Fibroblast of the aortic adventitia (primary cell): ENCODE data around the gene INMT. TPM values are rescaled to one million over a fixed set of nuclear protein-coding genes. Genes with fewer than 3 reads are reported as not detected.

Experiments used
- DNase-seq: peaks from one replicate; pipeline ENCODE4 v3.0.0-alpha.2; 2010; ENCODE audit warnings: low read depth
- H3K4me3 ChIP-seq: 2 replicates; pipeline ENCODE4 v1.5.1; 2011; ENCODE audit warnings: low read depth, mild to moderate bottlenecking, control low read depth, low read length, moderate library complexity
- total RNA-seq: library from RNA; depleted of rRNA; stranded (reverse); fragments of >200 nt; gene quantifications from 2 replicates; pipeline ENCODE4 v1.2.3, GENCODE V29; 2012; ENCODE audit warnings: low replicate concordance
- TF ChIP-seq, protein P1 (sequence below): IDR thresholded peaks from 2 replicates; pipeline ENCODE4 v1.5.1; 2011; ENCODE audit warnings: mild to moderate bottlenecking, low read length, control low read depth, inconsistent platforms; ENCODE audit not compliant: insufficient read depth

Gene INMT
- total RNA-seq, 1 donor, result 2.5 TPM

DNA sequence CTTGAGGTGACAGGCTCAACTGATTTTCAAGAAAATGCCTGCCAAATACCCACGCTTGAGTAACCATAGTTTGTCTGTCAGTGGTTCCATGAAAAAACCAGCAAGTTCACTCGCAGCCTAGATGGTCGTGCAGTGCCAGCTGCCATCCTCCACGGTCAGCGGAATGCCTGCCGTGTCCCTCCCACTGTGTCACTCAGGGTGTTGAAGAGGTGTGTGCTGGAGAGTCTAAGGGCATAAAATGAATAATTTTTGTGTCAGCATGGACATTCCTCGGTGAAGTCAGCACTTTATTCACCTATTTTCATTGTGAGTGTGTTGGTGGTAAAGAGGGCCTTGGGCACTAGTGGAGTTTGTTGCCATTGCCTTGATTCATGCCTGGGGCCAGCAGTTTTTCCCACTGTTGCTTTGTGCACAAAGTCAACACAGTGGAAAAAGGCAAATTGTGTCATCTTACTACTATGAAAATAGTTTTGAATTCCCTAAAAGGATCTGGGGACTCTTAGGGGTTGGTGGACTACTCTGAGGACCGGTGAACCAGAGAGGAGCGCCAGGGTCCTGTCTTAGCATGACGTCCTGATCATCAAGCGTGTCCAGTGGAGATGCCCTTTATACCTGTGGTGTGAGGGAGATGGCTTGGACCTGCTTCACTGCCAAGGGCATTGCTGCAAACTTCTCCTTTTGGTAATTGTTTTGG is 36.9 kb downstream of the INMT start:
- DNase-seq, result no peak
- TF ChIP-seq, protein P1, sequence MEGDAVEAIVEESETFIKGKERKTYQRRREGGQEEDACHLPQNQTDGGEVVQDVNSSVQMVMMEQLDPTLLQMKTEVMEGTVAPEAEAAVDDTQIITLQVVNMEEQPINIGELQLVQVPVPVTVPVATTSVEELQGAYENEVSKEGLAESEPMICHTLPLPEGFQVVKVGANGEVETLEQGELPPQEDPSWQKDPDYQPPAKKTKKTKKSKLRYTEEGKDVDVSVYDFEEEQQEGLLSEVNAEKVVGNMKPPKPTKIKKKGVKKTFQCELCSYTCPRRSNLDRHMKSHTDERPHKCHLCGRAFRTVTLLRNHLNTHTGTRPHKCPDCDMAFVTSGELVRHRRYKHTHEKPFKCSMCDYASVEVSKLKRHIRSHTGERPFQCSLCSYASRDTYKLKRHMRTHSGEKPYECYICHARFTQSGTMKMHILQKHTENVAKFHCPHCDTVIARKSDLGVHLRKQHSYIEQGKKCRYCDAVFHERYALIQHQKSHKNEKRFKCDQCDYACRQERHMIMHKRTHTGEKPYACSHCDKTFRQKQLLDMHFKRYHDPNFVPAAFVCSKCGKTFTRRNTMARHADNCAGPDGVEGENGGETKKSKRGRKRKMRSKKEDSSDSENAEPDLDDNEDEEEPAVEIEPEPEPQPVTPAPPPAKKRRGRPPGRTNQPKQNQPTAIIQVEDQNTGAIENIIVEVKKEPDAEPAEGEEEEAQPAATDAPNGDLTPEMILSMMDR, result no peak
- H3K4me3 ChIP-seq, result no peak overlapping the region

DNA sequence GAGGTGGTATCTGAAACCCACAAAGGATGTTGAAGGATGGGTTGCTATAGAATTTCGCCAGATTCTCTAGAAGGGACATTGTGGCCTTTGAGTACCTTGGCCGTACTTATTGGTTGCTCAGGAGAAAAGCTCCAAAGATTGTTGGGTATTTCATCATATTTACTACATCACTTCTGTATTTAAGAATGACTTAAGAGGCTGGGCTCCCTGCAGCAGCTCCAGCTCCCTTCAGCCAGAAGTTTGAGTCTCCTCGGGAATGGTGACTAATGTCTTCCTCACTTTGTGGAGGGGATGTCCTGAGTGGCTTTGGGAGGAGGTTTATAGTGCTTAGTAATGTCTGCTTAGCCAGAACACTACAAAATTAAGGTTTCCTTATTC is 37.4 kb downstream of the INMT start:
- no peak overlapping the region for H3K4me3 ChIP-seq
- DNase-seq, result peak; percentile 79
- TF ChIP-seq, protein P1, result no peak

DNA sequence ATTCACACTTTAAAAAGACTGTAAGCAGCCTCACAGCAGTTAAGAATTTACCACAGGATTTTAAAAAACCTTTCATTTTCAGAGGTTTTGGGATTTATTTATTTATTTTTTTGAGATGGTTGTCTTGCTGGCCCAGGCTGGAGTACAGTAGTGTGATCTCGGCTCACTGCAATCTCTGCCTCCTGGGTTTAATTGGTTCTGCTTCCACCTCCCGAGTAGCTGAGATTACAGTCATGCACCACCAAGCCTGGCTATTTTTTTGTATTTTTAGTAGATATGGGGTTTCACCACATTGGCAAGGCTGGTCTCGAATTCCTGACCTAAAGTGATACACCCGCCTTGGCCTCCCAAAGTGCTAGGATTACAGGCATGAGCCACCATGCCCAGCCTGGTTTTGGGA is 38.4 kb downstream of the INMT start:
- TF ChIP-seq, protein P1, result no peak

DNA sequence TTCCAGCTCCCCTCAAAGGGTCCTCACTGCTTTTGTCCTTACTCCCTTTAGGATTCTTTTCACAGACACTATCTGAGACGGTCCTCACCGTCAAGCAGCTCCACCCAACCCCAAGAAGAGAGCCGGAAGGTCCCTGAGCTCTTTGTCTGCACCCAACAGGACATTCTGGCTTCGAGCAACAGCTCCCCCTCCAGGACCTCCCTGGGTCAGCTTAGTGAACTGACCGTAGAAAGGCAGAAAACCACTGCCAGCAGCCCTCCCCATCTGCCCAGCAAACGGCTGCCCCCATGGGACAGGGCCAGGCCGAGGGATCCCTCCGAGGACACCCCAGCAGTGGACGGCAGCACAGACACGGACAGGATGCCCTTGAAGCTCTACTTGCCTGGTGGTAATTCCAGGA is 39.2 kb downstream of the INMT start:
- TF ChIP-seq, protein P1, result no peak

More for the DNA sequence above, 38.4 kb downstream of the INMT start:
- DNase-seq, result no peak
- H3K4me3 ChIP-seq, result no peak overlapping the region

DNA sequence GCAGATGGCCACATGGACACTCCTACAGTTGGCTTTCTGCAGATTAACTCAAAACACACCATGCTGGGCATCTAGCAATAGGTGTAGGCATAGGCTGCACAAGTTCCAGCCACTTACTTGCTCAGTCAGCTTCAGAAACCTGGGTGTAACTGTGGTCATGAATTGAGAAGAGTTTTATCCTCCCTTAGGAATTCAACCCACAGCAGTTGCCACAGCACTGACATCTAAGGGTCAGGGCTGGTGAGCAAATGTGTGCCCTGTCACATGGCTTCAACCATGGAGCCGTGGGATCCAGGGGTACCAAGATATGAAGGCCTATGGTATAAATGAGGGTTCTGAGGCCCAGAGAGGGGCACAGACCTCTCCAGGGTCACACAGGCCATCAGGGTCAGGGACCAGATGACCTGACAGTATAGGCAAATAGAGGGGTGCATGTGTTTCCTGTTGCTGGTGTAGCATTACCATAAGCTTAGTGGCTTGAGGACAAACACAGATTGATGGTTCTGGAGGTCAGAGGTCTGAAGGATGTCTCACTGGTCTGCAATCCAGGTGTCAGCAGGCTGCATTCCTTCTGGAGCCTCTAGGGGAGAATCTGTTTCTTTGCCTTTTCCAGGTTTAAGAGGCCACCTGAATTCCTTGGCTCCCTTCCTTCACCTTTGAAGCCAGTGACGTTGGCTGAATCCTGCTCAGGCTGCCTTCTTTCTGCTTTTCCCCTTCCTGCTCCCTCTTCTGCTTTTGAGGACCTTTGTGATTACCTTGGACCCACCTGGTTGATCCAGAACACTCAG is 43.4 kb downstream of the INMT start:
- DNase-seq, result no peak
- H3K4me3 ChIP-seq, result no peak overlapping the region
- TF ChIP-seq, protein P1, result no peak

More for the DNA sequence above, 39.2 kb downstream of the INMT start:
- H3K4me3 ChIP-seq, result no peak overlapping the region
- no peak for DNase-seq

DNA sequence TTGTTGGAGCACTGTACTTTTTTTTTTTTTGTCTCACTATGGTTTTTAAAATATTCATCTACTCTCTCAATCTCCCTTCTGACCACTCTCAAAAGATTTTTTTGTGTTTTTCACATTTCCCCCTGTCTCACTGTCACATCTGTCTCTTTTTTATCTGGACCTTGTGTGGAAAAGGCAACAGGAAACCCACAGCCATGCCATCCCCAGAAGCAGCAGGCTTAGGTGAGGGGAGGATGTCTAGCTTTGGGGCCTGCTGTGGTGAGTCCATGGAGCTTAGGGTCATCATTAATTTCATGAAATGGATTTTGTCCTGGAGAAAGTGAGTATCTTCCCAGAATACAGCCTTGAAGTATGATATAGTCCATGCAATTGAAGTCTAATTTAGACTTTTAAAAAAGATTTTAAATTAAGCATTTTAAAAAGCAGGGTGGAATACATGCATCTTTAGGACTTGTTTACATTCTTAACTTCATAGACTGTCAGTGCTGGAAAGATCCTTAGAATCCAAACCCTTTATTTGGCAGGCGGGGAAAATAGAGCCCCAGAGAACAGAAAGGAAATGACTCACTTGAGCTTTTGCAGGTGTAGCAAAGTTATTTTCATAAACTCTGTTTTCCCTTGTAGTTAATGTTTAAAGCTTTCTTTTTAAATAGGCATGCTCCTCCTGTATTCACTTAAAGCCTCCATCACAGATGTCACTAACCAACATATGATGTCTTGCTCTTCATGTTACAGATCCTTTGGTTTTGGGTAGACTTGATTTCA is 44.4 kb downstream of the INMT start:
- TF ChIP-seq, protein P1, result no peak
- DNase-seq, result peak; percentile 83
- no peak overlapping the region for H3K4me3 ChIP-seq
